Glutamatergic neuron (in vitro differentiated cells): ENCODE measurements around the gene RIPK3. TPM values are rescaled to one million over a fixed set of nuclear protein-coding genes. Genes with fewer than 3 reads are reported as not detected.

Source experiments
- DNase-seq: peaks from one replicate; pipeline ENCODE4 v3.0.0; 2022
- H3K27ac Mint-ChIP-seq: one replicate; pipeline ENCODE4 v1.8.0; 2020; ENCODE audit warnings: mild to moderate bottlenecking, mixed read lengths, inconsistent platforms; ENCODE audit not compliant: unreplicated experiment
- H3K27me3 Mint-ChIP-seq: one replicate; pipeline ENCODE4 v1.8.0; 2020; ENCODE audit warnings: mild to moderate bottlenecking, moderate library complexity, mixed read lengths, inconsistent platforms; ENCODE audit not compliant: unreplicated experiment
- H3K36me3 Mint-ChIP-seq: one replicate; pipeline ENCODE4 v1.8.0; 2020; ENCODE audit warnings: mild to moderate bottlenecking, mixed read lengths, inconsistent platforms; ENCODE audit not compliant: unreplicated experiment
- H3K4me1 Mint-ChIP-seq: one replicate; pipeline ENCODE4 v1.8.0; 2020; ENCODE audit warnings: mild to moderate bottlenecking, low read depth, mixed read lengths, inconsistent platforms; ENCODE audit not compliant: unreplicated experiment
- H3K4me3 Mint-ChIP-seq: one replicate; pipeline ENCODE4 v1.8.0; 2020; ENCODE audit warnings: mild to moderate bottlenecking, mixed read lengths, inconsistent platforms; ENCODE audit not compliant: unreplicated experiment
- H3K9me3 Mint-ChIP-seq: one replicate; pipeline ENCODE4 v1.8.0; 2020; ENCODE audit warnings: mild to moderate bottlenecking, moderate library complexity, mixed read lengths, inconsistent platforms; ENCODE audit not compliant: unreplicated experiment
- total RNA-seq: library from RNA; stranded (reverse); fragmentation: NEBNext Ultra II Directional; extraction: Animal tissue kit (Norgen Biotek cat#: 25700); gene quantifications from one replicate; pipeline ENCODE4 v1.2.1, GENCODE V29; 2021; ENCODE audit not compliant: unreplicated experiment
- TF ChIP-seq, protein P1 (sequence below): fragments of 200-600 bp; sonication (generic); IDR thresholded peaks from one replicate; pipeline ENCODE4 v1.5.0; 2021; ENCODE audit not compliant: partially characterized antibody, unreplicated experiment

RIPK3 gene
- total RNA-seq, 1 donor from 2014 or later: not detected

DNA sequence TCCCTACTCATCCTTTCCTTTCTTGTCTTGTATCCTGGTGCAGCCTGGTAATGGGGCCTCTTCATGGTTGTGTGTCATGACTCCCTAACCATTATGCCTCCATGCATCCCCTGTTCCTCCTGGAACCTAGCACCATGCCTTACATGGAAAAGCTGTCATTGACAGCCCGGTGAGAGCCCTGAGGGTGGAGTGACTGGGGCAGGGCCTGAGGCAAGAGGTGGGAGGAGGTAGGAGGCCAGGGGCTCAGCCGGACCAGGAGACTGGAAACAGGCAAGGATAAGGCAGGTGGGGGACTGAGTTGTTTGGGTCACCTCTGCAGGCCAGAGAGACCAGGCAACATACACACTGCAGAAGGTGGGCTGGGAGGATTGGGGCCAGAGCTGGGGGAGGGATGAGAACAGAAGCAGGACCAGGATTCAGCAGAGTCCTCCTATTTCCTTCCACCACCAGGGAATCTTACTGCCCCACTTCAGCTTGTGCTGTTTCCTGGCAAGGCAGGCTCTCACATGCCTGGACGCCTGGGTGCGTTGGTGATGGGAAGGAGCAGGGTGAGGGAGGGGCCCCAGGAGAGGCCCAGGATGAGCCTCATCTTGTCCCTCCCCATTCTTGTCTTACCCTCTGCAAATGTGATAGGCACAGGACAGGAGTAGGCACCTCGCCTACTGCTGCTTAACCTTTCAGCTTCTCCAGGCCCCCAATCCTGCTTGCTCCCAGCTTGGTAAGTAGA lies 30.1 kb downstream of the RIPK3 start, which contains the start of gene LTB4R2:
TSS of gene LTB4R2 (plus strand) at position 603 of the 727 bp plus-strand sequence. CDS start 525 bp downstream, outside the sequence.
- Mint-ChIP-seq H3K36me3 (no peaks in the 10 kb centered on the region), H3K27me3 (peaks cover 14% of the 10 kb centered on the region), H3K27ac (peak within 1 kb of the TSS; percentile 48), H3K4me3 (peak within 1 kb of the TSS; percentile 73), H3K9me3 (peaks cover 4% of the 10 kb centered on the region), H3K4me1 (peaks cover 2% of the 10 kb centered on the region)
- TF ChIP-seq, protein P1, sequence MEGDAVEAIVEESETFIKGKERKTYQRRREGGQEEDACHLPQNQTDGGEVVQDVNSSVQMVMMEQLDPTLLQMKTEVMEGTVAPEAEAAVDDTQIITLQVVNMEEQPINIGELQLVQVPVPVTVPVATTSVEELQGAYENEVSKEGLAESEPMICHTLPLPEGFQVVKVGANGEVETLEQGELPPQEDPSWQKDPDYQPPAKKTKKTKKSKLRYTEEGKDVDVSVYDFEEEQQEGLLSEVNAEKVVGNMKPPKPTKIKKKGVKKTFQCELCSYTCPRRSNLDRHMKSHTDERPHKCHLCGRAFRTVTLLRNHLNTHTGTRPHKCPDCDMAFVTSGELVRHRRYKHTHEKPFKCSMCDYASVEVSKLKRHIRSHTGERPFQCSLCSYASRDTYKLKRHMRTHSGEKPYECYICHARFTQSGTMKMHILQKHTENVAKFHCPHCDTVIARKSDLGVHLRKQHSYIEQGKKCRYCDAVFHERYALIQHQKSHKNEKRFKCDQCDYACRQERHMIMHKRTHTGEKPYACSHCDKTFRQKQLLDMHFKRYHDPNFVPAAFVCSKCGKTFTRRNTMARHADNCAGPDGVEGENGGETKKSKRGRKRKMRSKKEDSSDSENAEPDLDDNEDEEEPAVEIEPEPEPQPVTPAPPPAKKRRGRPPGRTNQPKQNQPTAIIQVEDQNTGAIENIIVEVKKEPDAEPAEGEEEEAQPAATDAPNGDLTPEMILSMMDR: no peak
- no peak for DNase-seq

DNA sequence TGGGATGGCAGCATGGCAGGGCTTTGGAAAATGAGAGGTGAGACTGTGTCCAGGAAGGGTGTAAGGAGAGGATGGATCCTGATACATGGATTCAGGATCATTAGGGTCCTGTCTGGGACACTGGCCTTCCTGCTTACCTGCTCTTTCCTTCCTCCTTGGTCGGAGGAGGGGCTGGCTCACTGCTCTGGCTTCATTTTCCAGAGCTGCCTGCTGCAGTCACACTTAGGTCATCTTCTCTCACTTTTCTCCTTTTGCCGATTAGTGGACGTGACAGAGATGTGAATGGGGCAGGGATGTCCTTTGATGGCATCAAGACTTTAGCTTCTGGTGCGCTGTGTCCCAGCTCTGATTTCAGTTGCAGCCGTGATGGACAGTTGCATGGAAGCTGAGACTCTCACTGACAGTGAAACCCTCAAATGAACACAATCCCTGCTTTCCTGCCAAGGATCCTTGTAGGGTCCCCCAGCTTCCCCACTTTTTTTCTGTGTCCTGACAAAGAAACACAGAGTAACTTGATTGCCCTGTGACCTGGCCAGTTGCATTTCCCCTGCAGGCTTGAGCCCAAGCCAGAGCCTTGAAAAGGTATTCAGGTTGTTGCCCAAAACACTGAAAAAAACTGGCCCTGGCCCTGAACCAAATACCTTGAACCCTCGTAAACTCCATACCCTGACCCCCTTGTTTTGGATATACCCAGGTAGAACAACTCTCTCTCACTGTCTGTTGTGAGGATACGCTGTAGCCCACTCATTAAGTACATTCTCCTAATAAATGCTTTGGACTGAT lies 31.3 kb downstream of the RIPK3 start:
- Mint-ChIP-seq H3K27me3 (peaks cover 12% of the 10 kb centered on the region), H3K9me3 (peaks cover 4% of the 10 kb centered on the region), H3K27ac (no peak overlapping the region), H3K36me3 (no peaks in the 10 kb centered on the region), H3K4me3 (no peak overlapping the region), H3K4me1 (peaks cover 2% of the 10 kb centered on the region)
- no peak for DNase-seq
- TF ChIP-seq, protein P1: no peak

DNA sequence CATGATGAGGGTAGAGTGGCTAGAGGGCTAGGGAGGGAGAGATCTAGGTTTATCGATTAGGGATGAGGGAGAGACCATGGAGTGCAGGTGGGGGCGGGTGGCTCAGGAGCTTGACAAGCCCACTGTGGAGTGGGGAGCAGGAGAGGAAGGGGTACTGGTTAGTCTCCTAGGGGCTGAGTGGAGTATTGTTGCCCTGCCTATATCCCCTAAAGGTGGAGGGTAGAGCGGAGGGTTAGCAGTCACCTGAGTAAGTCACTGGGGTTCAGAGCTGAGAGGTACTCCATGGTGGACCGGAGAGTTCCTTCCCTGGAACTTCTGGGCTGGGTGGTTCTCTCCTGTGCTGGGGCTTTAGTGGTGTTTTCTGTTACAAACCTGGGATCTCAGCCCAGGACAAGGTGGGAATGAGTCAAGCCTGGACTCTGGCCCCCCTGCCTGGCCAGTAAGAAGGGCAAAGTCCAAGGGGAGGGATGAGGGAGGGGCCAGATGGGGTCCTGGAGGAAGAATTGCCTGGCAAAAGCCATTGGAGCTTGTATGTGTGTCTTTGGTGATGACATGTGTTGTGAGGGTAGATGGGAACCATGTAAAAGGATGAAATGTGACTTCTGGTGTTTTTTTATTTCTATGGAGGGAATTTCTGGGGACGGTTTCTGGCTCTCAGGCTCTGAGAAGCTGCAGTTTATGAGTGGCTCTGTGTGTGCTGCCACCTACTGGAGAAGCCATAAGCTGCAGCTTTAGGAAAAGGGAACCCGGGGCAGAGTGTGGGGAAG lies 32.0 kb downstream of the RIPK3 start, which contains the start of gene CIDEB:
TSS of gene CIDEB (minus strand) at position 403 of the 767 bp plus-strand sequence. CDS start at position 284, 119 bp downstream.
- Mint-ChIP-seq H3K9me3 (peaks cover 4% of the 10 kb centered on the region), H3K4me1 (peaks cover 2% of the 10 kb centered on the region), H3K4me3 (no peak within 1 kb of the TSS), H3K36me3 (no peaks in the 10 kb centered on the region), H3K27ac (no peak within 1 kb of the TSS), H3K27me3 (peaks cover 12% of the 10 kb centered on the region)
- TF ChIP-seq, protein P1: peak; percentile 83
- peak; percentile 71 for DNase-seq

DNA sequence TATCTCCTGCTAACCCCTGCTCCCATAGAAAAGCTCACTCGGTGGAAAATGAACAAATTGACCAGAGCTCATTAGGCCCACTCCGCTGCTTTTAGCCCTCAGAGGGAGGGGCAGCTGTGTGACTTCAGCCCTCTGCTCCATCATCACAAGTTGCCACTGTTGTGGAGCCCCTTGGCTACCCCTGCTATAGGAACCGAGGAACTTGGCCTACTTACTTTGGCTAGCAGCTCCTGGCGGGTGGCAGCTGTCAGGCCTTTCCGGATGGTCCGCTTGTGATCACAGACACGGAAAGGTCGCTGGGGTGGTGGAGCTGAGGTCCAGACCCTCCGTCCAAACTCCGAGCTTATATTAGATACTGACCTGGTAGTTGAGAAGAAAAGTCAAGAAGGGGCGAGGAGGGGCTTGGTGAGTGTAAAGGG lies 32.6 kb downstream of the RIPK3 start:
- H3K27me3 Mint-ChIP-seq: peaks cover 12% of the 10 kb centered on the region
- H3K36me3 Mint-ChIP-seq: no peaks in the 10 kb centered on the region
- H3K4me1 Mint-ChIP-seq: peaks cover 2% of the 10 kb centered on the region
- peaks cover 2% of the 10 kb centered on the region for H3K9me3 Mint-ChIP-seq
- no peak overlapping the region for H3K27ac Mint-ChIP-seq
- H3K4me3 Mint-ChIP-seq: no peak overlapping the region
- TF ChIP-seq, protein P1: no peak
- no peak for DNase-seq
